GM18526 (cell line): ENCODE measurements around the gene C1D.

Experiments
- POLR2A ChIP-seq: IDR thresholded peaks from 3 replicates; pipeline ENCODE4 v1.6.1; 2011; ENCODE audit not compliant: insufficient read length; ENCODE audit errors: extremely low read depth

The C1D gene, protein sequence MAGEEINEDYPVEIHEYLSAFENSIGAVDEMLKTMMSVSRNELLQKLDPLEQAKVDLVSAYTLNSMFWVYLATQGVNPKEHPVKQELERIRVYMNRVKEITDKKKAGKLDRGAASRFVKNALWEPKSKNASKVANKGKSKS

DNA sequence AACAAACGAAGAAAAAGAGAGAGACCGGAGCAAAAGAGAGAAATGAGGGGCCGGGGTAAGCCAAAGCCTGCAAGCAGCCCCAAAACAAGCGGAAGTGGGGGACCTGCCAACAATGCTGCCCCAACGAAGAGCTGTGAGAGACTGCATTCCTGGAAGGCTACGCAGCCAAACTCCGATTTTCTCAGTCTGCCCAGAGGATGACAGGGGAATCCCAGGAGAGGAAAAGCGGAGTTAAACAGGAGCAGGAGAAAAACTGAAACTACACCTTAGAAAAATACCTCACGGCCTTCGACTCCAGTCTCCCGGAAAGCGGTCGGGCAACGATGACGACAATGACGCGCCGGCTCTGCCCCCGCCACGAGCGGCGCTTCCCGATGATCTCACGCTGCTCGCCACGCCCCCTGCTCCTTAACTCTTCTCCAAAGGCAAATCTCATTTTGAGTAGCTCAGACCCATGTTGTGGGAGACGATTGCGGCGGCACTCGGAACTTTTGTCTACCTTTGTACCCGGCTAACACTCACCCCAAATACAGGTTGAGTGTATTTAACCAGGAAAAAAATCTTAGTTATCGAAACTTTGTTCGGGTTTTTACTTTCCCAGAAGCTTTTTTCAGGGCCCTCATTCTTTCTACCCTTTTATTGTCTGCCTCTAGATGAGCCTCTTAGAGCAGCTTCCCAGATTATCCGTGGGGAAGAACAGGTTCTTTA lies at the start of gene C1D:
Gene C1D, minus strand, starts transcription at position 325 of the 708 bp plus-strand sequence. CDS start 15,694 bp downstream, outside the sequence.
- peak; percentile 76 for TF ChIP-seq POLR2A

DNA sequence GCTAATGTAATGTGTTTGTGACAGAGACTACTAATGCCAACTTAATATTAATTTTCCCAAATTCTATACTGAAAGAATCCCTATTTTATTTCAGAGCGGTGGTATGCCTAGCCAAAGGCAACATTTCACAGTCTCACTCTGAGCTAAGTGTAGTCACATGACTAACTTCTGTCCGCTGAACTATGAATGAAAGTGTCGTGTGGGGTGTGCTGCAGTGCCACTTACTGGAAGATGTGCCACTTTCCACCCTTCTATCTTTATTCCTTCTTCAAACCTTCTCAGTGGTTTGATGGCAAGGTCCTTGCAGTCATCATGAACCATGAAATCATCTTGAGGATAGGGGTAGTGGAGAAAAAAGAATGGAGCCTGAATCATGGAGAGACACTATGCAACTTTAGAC lies 47.3 kb upstream of the C1D start:
- TF ChIP-seq POLR2A: no peak

DNA sequence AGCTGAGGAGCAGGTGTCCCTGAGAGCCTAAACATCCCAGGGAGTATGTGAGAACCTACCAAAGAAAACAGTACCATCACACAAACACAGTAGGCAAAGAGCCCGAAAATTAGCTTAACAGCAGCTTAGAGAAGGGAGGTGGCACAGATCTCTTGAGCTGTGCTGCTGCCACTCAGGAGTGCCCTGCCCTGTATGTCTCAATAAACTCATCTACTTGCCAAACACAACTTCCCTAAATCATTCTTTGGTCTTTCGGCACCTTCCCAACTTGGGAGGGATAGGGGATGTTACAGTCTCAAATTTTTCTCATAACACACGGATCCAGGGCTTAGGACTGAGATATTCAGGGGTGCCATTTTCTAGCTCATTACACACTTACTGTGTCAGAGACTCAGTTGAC lies 45.3 kb upstream of the C1D start:
- no peak for TF ChIP-seq POLR2A

DNA sequence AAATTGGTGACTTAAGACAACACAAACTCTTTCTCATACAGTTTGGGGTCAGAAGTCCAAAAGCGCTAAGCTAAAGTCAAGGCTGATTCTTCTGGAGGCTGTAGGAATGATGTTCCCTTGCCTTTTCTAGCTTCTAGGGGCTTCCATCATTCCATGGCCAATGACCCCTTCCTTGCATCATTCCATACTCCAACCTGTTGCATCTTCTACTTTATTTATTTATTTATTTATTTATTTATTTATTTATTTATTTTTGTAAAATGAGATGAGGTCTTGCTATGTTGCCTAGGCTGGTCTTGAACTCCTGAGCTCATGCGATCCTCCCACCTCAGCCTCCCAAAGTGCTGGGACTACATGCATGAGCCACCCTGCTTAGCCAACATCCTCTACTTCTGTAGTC lies 44.7 kb upstream of the C1D start:
- TF ChIP-seq POLR2A: no peak

DNA sequence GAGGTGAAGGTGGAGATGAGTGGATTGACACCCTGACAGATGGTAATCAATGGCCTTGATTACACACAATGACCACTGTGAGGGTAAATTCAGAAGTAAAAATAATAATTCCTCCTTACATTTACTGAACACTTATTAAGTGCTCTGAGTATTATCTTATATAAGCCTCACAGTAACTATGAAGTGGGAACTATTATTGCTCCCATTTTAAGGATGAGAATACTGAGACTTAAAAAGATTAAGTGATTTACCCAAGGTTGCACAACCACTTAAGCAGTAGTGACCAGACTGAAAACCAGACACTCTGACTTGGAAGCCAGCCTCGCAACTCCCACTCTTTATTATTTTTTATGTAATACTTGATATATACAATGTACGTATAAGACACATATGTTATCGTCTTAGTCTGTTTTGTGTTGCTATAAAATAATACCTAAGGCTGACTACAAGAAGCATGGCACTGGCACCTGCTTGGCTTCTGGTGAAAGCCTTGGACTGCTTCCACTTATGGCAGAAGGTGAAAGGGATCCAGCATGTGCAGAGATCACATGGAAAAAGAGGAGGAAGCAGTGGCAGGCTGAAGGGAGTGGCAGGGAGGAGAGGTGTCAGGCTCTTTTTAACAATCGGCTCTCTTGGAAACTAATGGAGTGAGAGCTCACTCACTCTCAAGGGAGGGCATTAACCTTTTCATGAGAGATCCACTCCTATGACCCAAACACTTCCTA lies 41.5 kb upstream of the C1D start:
- TF ChIP-seq POLR2A: no peak

DNA sequence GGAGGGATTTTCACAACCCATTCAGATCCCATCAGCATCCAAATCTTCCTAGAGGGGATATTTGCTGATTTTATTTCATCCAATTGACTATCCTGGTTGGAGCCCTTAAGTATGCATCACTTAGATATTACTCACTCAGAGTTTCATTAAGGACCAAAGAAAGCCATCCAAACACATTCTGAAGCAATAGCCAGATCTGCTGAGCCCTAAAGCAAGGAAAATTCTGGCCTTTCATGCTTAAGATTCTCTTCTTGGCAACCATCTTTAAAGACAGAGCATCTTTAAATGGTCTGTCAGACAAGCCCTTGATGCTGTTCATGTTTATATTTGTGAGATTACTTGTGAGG lies 40.9 kb upstream of the C1D start:
- no peak for TF ChIP-seq POLR2A

DNA sequence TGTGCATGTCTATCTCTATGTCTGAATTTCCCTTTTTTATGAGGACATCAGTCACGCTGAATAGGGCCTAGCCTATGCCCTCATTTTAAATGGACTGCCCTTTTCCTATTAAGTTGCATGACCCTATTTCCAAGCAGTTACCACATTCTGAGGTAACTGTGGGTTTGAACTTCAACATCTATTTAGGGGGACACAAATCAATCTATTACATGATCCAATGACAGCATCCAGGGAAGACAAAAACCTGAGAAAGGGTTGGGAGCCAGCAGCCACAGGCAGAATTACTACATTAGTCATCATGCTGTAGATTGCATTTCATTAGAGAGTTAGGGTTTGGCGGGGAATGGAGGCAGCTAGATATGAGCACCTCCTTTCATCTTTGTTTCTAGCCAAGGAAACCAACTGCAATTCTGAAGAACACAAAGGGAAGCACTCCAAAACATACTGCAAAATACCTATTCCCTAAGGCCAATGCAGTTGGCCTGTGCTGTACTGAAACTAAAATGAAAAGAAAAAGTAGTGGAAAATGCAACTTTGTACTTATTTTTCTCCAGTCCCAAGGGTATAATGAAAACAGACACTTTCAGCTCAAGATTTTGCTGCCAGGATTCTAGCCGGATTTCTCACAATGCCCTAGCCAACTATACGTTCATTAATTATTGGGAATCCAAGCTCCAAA lies 40.4 kb upstream of the C1D start:
- TF ChIP-seq POLR2A: no peak

DNA sequence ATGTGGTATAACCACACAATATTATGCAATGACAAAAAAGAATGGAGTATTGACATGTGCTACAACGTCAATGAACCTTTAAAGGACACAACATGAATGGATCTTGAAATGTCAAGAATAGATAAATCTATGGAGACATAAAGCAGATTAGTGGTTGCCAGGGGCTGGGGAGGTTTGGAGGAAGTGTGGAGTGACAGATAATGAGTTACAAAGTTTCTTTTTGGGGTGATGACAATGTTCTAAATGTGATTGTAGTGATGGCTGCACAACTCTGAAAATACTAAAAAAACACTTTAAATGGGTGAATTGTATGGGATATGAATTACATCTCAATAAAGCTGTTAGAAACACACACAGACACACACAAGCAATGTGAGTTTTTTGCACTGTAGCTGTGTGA lies 37.4 kb upstream of the C1D start:
- no peak for TF ChIP-seq POLR2A

DNA sequence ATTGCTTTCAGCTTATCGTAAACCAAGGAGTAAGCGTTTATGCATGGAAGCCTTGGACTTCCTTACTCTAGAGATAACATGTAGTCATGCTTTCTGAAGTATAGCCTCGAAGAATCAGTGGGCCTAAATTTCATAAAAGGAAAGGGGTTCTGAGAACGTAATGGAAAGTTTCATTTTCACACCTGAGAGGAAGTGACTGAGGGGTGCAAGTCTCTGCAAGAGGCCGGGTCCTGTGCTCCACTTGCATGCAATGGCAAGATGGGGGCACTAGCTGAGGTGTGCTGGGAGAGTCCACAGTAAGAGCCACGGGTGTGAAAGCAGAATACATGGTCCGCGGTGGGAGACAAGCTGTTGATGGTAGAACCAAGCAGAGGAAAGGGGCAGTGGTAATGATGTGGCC lies 36.5 kb upstream of the C1D start:
- TF ChIP-seq POLR2A: no peak

DNA sequence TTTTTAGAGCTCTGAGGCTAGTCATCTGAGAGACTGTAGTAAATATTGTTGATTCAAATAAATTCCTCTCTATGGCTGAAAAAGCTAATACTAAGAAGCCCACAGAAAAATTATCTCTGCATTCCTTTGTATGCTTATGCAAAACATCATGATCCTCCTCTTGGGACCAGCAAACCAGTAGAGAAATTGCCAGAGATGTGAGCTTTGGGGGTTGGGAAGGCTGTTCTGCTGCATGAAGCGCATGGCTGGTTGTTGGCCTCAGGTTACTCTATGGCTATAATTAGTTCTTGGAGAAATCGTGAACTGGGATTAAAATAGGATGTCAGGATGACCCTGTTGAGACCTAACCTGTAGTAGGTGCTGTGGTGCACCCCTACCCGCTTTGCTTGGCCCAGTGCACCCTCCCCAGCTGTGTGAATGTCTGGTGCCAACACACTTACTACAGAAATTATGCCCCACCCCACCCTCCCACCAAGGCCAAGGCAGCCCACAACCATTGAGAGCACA lies 35.5 kb upstream of the C1D start:
- TF ChIP-seq POLR2A: no peak

DNA sequence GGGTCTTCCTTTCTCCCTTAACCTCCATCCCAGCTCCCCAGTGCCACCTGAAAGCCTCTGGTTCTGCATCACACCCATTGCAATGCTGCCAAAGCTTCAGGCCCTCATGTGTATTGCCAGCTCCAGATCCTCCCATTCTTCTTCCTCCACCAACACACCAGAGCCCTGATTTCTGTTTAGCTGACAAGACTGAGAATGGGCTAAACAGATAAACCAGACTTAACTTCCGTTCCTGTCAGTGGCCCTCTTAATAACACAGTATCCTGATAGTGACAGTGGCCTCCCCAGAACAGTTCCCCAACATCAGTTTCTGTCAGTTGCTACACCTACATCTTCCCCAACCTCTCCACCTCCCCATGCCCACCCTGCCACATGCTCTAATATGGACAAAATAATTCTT lies 31.3 kb upstream of the C1D start:
- no peak for TF ChIP-seq POLR2A

DNA sequence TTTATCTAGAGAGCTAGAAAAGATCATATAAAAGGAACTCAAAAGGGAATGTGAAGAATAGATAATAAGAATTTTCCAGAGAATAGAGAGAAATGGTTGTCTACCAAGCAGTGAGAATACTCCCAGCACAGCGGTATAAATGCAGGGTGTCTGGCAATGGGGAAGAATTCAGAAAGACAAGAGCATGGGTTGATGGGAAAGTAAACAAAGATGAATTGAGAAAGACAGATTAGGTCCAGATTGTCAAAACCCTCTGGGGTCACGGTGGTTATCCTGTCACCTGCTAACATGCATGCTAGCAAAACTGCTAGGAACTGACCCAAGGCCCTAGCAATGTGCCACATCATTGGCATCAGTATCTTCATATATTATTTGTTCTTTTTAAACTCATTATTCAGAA lies 30.8 kb upstream of the C1D start:
- no peak for TF ChIP-seq POLR2A

DNA sequence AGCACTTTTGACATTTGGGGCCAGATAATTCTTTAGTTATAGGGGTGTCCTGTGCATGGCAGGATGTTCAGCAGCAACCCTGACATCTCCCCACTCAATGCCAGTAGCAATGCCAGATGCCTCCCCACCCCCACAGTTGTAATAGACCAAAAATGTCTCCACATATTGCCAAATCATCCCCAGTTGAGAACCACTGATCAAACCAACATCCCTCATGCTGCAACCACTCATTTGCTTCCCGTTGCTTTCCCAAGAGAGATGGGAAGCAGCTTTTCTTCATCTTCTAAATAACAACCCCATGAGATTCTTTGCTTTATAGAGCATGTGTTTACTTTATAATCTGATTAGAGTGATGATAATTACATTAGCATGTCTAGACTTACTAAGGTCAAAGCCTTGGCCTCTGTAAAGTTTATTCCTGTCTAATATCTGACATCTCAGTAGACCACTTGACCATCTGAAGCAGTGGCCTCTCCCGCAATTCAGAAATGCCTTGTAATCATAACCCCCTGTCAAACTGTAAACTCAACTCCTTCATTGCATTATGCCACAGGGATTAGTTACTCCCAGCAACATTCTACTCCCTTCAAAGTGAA lies 28.7 kb upstream of the C1D start:
- no peak for TF ChIP-seq POLR2A

DNA sequence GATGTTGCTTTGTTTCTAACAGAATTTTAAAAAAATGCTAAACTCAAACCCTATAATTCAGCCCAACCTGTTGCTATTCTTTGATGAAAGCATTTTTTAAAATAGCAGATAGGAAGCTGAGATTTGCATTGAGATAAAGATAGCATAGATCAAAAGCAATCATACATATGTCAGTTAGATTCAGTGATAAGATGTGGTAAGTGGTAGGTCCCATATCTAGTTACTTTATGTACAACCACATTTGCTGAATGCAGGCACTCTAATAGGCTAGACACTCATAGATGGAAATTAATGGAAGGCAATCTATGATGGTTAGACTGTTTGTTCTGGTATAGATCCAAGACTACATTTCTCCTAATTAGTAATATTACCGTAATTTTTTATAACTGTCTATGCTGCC lies 27.2 kb upstream of the C1D start:
- TF ChIP-seq POLR2A: no peak

DNA sequence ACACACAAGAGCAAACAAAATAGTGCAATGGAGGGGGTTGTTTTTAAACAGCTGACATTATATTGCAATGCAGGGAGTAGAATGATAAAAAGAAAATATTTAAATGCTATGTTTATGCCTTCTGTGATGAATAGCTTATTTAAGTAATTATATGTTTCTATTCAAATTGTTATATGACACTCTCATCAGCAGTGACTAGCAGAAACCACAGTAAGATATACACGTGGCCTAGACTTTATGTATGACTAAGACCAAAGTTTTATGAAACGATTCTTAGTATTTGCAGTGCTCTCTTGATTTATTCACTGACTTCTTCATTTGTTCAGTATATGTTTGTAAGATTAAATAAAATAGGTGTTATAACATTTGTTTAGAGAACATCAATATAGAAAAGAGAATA lies 26.1 kb upstream of the C1D start:
- no peak for TF ChIP-seq POLR2A

DNA sequence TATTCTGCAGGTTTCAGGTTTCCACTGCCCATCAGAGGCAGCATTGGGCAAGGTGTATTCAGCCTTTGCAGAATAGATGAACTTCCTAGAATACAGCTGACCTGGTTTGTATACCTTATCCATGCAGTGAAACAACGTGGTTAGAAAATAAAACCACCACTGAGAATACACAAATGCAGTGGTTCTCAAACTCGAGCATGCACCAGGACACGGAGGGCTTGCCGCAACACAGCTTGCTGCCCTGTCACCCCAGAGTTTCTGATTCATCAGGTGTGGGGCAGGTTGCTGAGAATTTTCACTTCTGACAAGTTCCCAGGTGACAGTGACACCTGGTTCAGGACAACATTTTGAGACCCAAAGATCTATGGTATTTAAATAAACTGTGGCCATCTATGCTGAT lies 23.4 kb upstream of the C1D start:
- TF ChIP-seq POLR2A: no peak

DNA sequence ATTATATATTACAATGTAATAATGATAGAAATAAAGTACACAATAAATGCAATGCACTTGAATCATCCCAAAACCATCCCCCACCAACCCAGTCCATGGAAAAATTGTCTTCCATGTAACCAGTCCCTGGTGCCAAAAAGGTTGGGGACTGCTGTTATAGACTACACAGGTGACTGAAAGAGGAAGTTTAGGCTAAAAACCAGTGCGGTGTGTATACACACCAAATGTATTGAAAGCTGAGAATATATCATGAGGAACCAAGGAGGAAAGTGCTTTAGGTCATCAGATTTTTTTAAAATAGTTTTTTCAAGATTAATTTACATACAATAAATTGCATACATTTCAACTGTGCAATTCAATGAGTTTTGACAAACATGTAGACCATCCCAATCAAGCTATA lies 20.5 kb upstream of the C1D start:
- TF ChIP-seq POLR2A: no peak
